ENCODE results near the gene UNC50.

Gene UNC50, protein sequence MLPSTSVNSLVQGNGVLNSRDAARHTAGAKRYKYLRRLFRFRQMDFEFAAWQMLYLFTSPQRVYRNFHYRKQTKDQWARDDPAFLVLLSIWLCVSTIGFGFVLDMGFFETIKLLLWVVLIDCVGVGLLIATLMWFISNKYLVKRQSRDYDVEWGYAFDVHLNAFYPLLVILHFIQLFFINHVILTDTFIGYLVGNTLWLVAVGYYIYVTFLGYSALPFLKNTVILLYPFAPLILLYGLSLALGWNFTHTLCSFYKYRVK

DNA sequence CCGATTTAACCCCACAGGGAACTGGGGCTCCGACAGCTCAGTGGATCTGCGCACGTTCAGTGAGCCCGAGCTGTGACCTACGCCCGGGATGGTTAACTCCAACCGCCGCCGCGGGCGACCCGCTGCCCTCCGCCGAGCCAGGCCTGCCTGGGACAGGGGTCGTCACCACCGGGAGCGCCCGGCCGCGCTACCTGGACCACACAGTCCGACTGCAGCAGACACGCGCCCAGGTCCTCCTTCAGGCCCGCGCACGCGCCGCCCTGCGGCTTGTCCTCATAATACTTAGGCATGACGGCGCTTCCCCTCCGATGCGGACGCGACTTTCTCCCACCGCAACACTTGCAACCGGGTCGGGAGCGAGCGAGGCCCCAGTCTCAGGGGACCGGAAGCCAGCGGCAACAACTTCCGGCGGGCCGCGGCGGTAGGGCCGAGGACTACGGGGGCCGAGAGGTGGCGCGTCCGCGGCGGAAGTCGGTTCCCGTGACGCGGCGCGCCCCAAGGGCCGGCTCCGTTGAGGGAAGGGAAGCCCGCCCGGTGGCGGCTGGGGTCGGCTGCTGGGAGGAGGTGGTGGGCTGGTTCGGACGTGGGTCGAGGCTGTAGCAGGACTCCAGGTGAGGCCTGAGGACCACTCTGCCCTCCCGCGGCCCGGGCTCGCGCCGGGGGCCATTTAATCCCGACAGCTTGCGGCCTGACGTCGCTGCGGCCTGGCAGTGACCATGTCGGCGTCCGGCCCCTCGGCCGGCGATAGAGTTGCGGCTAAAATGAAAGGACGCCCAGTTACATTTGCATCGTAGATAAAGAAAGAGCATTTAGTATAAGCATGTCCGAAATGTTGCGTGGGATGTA is at the start of gene UNC50, which contains the start of gene COA5:
TSS of gene UNC50 (plus strand) at position 474 of the 846 bp plus-strand sequence. CDS start 1,171 bp downstream, outside the sequence.
TSS of gene COA5 (minus strand) at position 397 of the 846 bp plus-strand sequence. CDS start at position 290, 107 bp downstream.
- Histone ChIP-seq H4K20me1 (peaks cover 0 to 31% (median 7%) of the 10 kb centered on the region in 11 experiments; a peak in 7 of 22 replicates), H3K27me3 (no peaks in the 10 kb centered on the region), H3K4me2 (peak within 1 kb of the TSS; percentile 89 to 98 (median 96)), H3K27ac (peak within 1 kb of the TSS; percentile 90 to 99 (median 93)), H3K9me3 (replicated peaks in 1 of 11) (no peaks in the 10 kb centered on the region), H3K4me1 (peaks cover 34 to 46% (median 41%) of the 10 kb centered on the region in 10 experiments), H3K36me3 (peaks cover 26 to 57% (median 40%) of the 10 kb centered on the region in 11 experiments), H3K9ac (peak within 1 kb of the TSS; percentile 89 to 99 (median 94)), H3K4me3 (peak within 1 kb of the TSS; percentile 78 to 97 (median 88))
- 0 out of 22 replicates have a peak, but pooled peaks of 1 of the 11 experiments have one; percentile 27 for TF ChIP-seq Cebpa-rat (IDR thresholded peaks at IDR 0.05)

DNA sequence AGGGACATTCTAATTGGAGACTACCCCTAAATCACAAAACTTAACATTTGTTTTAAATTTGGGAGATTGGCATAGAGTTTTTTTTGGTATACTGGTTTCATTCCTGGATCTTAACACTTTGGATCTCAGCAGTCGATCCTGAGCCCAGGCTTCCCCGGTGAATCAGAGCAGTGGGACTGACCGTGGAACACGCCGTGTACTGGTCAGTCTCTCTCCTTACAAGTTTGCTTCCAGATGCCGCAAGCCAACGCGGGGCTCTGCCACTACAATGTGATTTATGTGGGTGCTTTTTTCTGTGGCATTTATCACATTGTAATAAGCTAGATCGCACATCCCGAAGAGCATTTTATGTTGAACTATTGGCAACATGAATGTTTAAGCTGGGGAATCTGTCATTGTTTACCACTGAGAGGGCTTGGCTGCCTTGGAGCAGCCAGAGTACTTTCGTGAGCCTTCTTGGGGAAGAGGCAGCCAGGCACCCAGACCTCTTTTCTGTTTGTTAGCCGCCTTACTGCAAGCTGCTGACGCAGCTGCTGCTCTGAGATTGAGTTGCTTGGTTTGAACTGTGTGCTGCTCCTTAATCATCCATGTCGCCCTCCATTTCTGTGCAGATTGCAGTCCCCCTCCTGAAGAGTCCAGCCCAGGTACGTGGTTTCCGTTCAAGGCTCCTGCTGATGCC is 49.4 kb upstream of the UNC50 start:
- Histone ChIP-seq H3K27me3 (no peaks in the 10 kb centered on the region), H3K4me3 (no peak overlapping the region), H3K36me3 (peaks cover 31 to 84% (median 66%) of the 10 kb centered on the region in 11 experiments; a peak in 21 of 22 replicates), H3K27ac (no peak overlapping the region), H3K4me1 (peaks cover 25 to 50% (median 43%) of the 10 kb centered on the region in 10 experiments), H3K9me3 (replicated peaks in 1 of 11) (no peaks in the 10 kb centered on the region), H3K4me2 (peak overlapping the region in 6 of 11 experiments; percentile 0 to 25 (median 14); a peak in 5 of 22 replicates), H4K20me1 (no peaks in the 10 kb centered on the region), H3K9ac (no peak overlapping the region)
- TF ChIP-seq Cebpa-rat (IDR thresholded peaks at IDR 0.05), result no peak

DNA sequence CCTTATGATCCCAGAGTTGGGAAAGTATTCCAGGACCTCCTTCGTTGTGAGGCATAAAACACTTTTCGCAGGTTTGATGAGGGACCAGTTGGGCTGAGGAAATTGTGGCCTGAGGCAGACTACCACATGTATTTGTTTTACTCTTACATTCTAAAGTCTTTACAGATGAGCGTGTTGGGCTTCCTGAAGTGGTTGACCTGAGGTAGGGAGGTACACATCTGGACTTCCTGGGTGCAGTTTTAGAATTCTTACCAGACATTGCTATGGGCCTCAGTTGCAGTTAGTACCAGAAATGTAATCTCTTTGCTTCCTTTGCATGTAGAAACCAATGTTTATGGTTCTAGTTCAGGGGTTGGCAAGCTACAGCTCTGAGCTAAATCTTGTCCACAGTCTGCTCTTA is 48.8 kb upstream of the UNC50 start:
- no peaks in the 10 kb centered on the region for H3K9me3 ChIP-seq (replicated peaks in 1 of 11)
- H3K27ac ChIP-seq, result no peak overlapping the region
- H3K4me1 ChIP-seq, result peaks cover 25 to 48% (median 44%) of the 10 kb centered on the region in 10 experiments
- H3K4me3 ChIP-seq, result no peak overlapping the region
- no peak for TF ChIP-seq Cebpa-rat (IDR thresholded peaks at IDR 0.05)
- H3K4me2 ChIP-seq, result peak overlapping the region in 6 of 11 experiments; percentile 0 to 25 (median 14); a peak in 5 of 22 replicates
- no peaks in the 10 kb centered on the region for H4K20me1 ChIP-seq
- peaks cover 31 to 84% (median 66%) of the 10 kb centered on the region in 11 experiments for H3K36me3 ChIP-seq
- no peaks in the 10 kb centered on the region for H3K27me3 ChIP-seq
- H3K9ac ChIP-seq, result no peak overlapping the region

DNA sequence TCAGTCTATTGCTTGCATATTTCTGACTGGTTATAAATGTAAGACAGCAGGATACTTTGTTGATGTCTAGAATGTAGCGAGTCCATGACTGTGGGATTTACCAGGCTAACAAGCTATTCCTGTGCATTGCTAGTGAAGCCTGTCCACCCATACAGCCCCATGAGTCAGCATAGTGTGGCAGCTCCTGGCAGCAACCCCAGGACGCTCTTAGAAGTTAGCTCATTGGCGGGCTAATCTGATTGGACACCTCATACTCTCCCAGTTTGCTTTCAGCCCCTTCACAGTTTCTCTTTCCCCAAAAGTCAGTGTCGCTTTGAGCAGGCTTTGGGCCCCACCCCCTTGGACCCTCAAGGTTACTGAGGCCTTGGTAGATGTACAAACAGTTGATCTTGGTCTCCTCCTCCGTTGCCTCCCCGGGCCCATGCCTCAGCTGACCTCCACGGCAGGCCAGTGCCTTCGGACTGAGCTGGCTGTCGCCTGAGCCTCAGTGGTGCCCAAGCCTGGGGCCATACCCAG is 48.1 kb upstream of the UNC50 start:
- Histone ChIP-seq H3K4me3 (no peak overlapping the region), H4K20me1 (no peaks in the 10 kb centered on the region; a peak in 1 of 22 replicates), H3K4me1 (peaks cover 25 to 55% (median 49%) of the 10 kb centered on the region in 10 experiments), H3K36me3 (peaks cover 33 to 84% (median 67%) of the 10 kb centered on the region in 11 experiments), H3K4me2 (0 out of 22 replicates have a peak overlapping the region, but pooled peaks of 1 of the 11 experiments have one; percentile 25), H3K27me3 (no peaks in the 10 kb centered on the region), H3K9me3 (replicated peaks in 1 of 11) (no peaks in the 10 kb centered on the region), H3K9ac (no peak overlapping the region), H3K27ac (0 out of 22 replicates have a peak overlapping the region, but pooled peaks of 1 of the 11 experiments have one; percentile 38)
- TF ChIP-seq Cebpa-rat (IDR thresholded peaks at IDR 0.05), result no peak

DNA sequence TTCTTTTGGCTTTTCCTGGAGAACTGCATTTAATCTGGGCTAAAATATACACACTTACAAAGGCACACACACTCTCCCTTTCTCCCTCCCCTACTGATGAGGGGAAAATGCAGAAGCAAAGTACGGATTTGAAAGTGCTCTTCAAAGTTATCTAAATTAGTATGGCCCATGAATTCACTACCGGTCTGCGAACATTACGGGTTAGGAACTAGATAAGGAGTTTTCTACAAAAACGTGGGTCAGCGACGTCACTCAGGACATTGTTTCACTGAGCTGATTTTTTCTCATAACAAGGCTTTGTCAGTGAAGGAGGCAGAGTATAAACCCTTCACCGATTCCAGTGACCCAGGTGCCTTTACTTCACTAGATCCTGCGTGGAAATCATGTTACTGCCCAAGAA is 47.4 kb upstream of the UNC50 start:
- no peak overlapping the region for H3K9ac ChIP-seq
- H3K4me1 ChIP-seq, result peaks cover 19 to 50% (median 44%) of the 10 kb centered on the region in 10 experiments
- H3K4me3 ChIP-seq, result no peak overlapping the region
- no peak overlapping the region for H3K27ac ChIP-seq
- TF ChIP-seq Cebpa-rat (IDR thresholded peaks at IDR 0.05), result no peak
- H4K20me1 ChIP-seq, result no peaks in the 10 kb centered on the region; a peak in 1 of 22 replicates
- no peaks in the 10 kb centered on the region for H3K9me3 ChIP-seq (replicated peaks in 1 of 11)
- H3K27me3 ChIP-seq, result no peaks in the 10 kb centered on the region
- peaks cover 33 to 84% (median 67%) of the 10 kb centered on the region in 11 experiments for H3K36me3 ChIP-seq
- H3K4me2 ChIP-seq, result no peak overlapping the region

DNA sequence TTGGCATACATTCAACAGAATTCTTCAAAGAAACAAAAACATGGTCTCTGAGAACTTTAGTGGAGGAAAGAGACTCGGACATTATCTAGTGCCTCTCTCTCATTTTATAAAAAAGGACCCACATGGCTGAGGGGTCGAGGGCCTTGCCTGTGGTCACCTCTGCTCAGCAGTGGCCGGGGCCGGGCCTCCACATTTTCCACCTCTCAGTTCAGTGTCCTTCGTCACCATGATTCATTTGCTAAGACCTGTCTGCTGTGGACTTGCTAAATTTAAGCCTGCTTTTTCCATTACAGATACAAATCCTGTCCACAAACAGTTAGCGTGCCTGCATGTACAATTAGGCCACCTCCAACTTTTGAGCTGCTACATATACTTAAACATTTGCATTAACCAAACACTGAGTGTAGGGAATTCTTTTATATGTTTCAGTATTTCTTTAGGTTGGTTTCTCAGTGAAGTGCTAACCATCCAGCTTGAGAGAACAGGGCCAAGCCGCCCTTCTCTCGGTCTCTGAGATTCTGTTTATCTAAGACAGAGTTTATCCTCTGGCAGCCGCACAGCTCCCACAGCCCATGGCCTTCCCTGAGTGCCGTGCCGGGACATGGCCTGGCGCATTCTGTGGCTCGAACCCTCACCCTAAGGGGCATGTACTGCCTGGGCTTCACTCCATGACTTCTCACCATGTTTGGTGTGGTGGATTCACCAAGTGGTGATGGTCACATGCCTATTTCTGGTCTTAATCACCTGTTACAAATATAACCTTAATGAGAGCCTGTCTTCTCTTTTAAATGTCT is 46.3 kb upstream of the UNC50 start:
- TF ChIP-seq Cebpa-rat (IDR thresholded peaks at IDR 0.05), result no peak
- Histone ChIP-seq H3K9me3 (replicated peaks in 1 of 11) (no peaks in the 10 kb centered on the region), H3K4me2 (peak overlapping the region; percentile 32 to 63 (median 42); a peak in 19 of 22 replicates), H3K36me3 (peaks cover 37 to 87% (median 74%) of the 10 kb centered on the region in 11 experiments), H3K4me1 (peaks cover 11 to 42% (median 37%) of the 10 kb centered on the region in 10 experiments), H3K27me3 (no peaks in the 10 kb centered on the region), H3K4me3 (no peak overlapping the region), H3K9ac (no peak overlapping the region), H4K20me1 (peaks cover 0 to 1% (median 0%) of the 10 kb centered on the region in 11 experiments; a peak in 1 of 22 replicates), H3K27ac (no peak overlapping the region)

DNA sequence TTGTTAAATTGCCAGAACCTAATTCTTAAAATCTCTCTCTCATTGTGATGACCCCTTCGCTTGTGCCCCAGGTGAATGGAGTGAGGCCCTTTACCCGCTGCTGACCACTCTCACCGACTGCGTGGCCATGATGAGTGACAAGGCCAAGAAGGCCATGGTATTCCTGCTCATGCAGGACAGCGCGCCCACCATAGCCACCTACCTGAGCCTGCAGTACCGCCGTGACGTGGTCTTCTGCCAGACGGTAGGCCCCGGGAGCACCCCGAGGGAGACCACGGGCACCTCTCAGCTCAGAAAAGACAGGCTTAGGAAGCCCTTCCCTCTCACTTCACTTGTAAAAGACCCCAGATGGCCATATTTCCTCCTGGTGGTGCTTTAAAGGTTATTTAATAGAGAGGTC is 45.0 kb upstream of the UNC50 start:
- Histone ChIP-seq H3K9me3 (replicated peaks in 1 of 11) (no peaks in the 10 kb centered on the region), H3K9ac (no peak overlapping the region), H3K27ac (no peak overlapping the region), H3K4me1 (peaks cover 11 to 42% (median 36%) of the 10 kb centered on the region in 10 experiments), H3K27me3 (no peaks in the 10 kb centered on the region), H4K20me1 (peaks cover 0 to 14% (median 0%) of the 10 kb centered on the region in 11 experiments; a peak in 4 of 22 replicates), H3K4me2 (0 out of 22 replicates have a peak overlapping the region, but pooled peaks of 1 of the 11 experiments have one; percentile 44), H3K36me3 (peaks cover 43 to 89% (median 76%) of the 10 kb centered on the region in 11 experiments), H3K4me3 (no peak overlapping the region)
- no peak for TF ChIP-seq Cebpa-rat (IDR thresholded peaks at IDR 0.05)

All from BLaER1 treated with 17β-estradiol and CSF1 and Interleukin-3, amounts not matched to agents 10 nM and 100 nM (cell line).